Liver (tissue), 9 donors: ENCODE measurements around the gene PHF21B. TPM values are rescaled to one million over a fixed set of nuclear protein-coding genes. Genes with fewer than 3 reads are reported as not detected.

Source experiments
- DNase-seq: peaks from one replicate; pipeline ENCODE4 v3.0.0-alpha.2; 2017; ENCODE audit warnings: low spot score
- H3K27ac ChIP-seq, 2 donors: one replicate each; pipeline ENCODE4 v1.7.0; 2013; ENCODE audit warnings: inconsistent platforms in 2 of 2, low read length in 2 of 2, control low read depth in 1 of 2, low read depth in 1 of 2, mild to moderate bottlenecking in 1 of 2
- H3K27me3 ChIP-seq, 4 donors: one replicate each; pipeline versions ENCODE4 v1.6.1 to v1.7.0; 2013; ENCODE audit warnings: low read length in 3 of 4, inconsistent platforms in 1 of 4, mild to moderate bottlenecking in 1 of 4, moderate library complexity in 1 of 4; ENCODE audit not compliant: control insufficient read depth in 4 of 4, insufficient read depth in 4 of 4
- H3K36me3 ChIP-seq, 4 donors: one replicate each; pipeline versions ENCODE4 v1.6.1 to v1.7.0; 2013; ENCODE audit warnings: low read length in 3 of 4, mild to moderate bottlenecking in 3 of 4, low read depth in 1 of 4, moderate library complexity in 1 of 4; ENCODE audit not compliant: control insufficient read depth in 4 of 4, insufficient read depth in 3 of 4
- H3K4me1 ChIP-seq, 4 donors: one replicate each; pipeline versions ENCODE4 v1.6.1 to v1.7.0; 2013; ENCODE audit warnings: low read length in 3 of 4, mild to moderate bottlenecking in 3 of 4, moderate library complexity in 1 of 4; ENCODE audit not compliant: control insufficient read depth in 4 of 4, insufficient read depth in 4 of 4
- H3K4me3 ChIP-seq, 3 donors: one replicate each; pipeline versions ENCODE4 v1.6.1 to v1.7.0; 2013; ENCODE audit warnings: low read length in 3 of 3, control low read depth in 1 of 3, low read depth in 1 of 3, mild to moderate bottlenecking in 1 of 3
- H3K9ac ChIP-seq, 2 donors: one replicate each; pipeline ENCODE4 v1.7.0; 2013; ENCODE audit warnings: low read length in 2 of 2, mild to moderate bottlenecking in 2 of 2, moderate library complexity in 2 of 2, control low read depth in 1 of 2, low read depth in 1 of 2
- H3K9me3 ChIP-seq, 4 donors: one replicate each; pipeline versions ENCODE4 v1.6.1 to v1.7.0; 2013; ENCODE audit warnings: low read length in 3 of 4; ENCODE audit not compliant: control insufficient read depth in 4 of 4
- EGR1 ChIP-seq, 2 donors: IDR thresholded peaks; 2 replicates each; pipeline ENCODE4 v1.6.1; 2016 to 2018; ENCODE audit warnings: antibody characterized with exemption in 2 of 2, low read depth in 2 of 2
- FOXA1 ChIP-seq: IDR thresholded peaks from 2 replicates; pipeline ENCODE4 v1.6.1; 2016; ENCODE audit warnings: antibody characterized with exemption
- GABPA ChIP-seq, 2 donors: IDR thresholded peaks in 1 of 2; conservative IDR thresholded peaks in 1 of 2; 2 replicates each; pipeline ENCODE4 v1.6.1; 2016; ENCODE audit warnings: antibody characterized with exemption in 2 of 2, mild to moderate bottlenecking in 1 of 2, moderate library complexity in 1 of 2
- HNF4A ChIP-seq, 2 donors: conservative IDR thresholded peaks; 2 replicates each; pipeline ENCODE4 v1.6.1; 2016; ENCODE audit warnings: antibody characterized with exemption in 2 of 2, mild to moderate bottlenecking in 2 of 2
- HNF4G ChIP-seq: IDR thresholded peaks from 2 replicates; pipeline ENCODE4 v1.6.1; 2016; ENCODE audit warnings: antibody characterized with exemption
- JUND ChIP-seq, 2 donors: IDR thresholded peaks; 2 replicates each; pipeline ENCODE4 v1.6.1; 2016; ENCODE audit warnings: antibody characterized with exemption in 2 of 2
- NR2F2 ChIP-seq: IDR thresholded peaks from 2 replicates; pipeline ENCODE4 v1.6.1; 2016; ENCODE audit warnings: antibody characterized with exemption
- RAD21 ChIP-seq, 2 donors: IDR thresholded peaks; 2 replicates each; pipeline ENCODE4 v1.6.1; 2016; ENCODE audit warnings: antibody characterized with exemption in 2 of 2, mild to moderate bottlenecking in 2 of 2
- RXRA ChIP-seq, 2 donors: IDR thresholded peaks; 2 replicates each; pipeline ENCODE4 v1.6.1; 2017 to 2018; ENCODE audit warnings: antibody characterized with exemption in 2 of 2, mild to moderate bottlenecking in 1 of 2
- SP1 ChIP-seq: IDR thresholded peaks from 2 replicates; pipeline ENCODE4 v1.6.1; 2018; ENCODE audit warnings: antibody characterized with exemption, mild to moderate bottlenecking
- TAF1 ChIP-seq: conservative IDR thresholded peaks from 2 replicates; pipeline ENCODE4 v1.6.1; 2016; ENCODE audit warnings: antibody characterized with exemption, mild to moderate bottlenecking
- YY1 ChIP-seq: IDR thresholded peaks from 2 replicates; pipeline ENCODE4 v1.6.1; 2016; ENCODE audit warnings: antibody characterized with exemption, mild to moderate bottlenecking
- WGBS: extraction: QIAGEN DNeasy Blood & Tissue Kit; methylation state at CpG from one replicate; pipeline ENCODE4 v1.1.7; 2013; 5-methylcytosine and 5-hydroxymethylcytosine counted together
- polyA plus RNA-seq, 2 donors: library from polyadenylated mRNA; stranded (reverse) in 1 of 2; unstranded in 1 of 2; fragments of 200-250 nt in 1 of 2; fragments of >200 nt in 1 of 2; fragmentation: Nextera tagmentation in 1 of 2; extraction: Ambion mirVana in 1 of 2; gene quantifications; one replicate each; pipeline versions ENCODE4 v1.2.1 to v1.2.3, GENCODE V29; 2013 to 2015
- total RNA-seq, 2 donors: library from RNA; depleted of rRNA; stranded (reverse); fragments of >200 nt; gene quantifications; one replicate each; pipeline ENCODE4 v1.2.3, GENCODE V29; 2014
- TF ChIP-seq, protein P1 (sequence below): IDR thresholded peaks from 2 replicates; pipeline ENCODE4 v1.6.1; 2016; ENCODE audit warnings: antibody characterized with exemption
- TF ChIP-seq, protein P2 (sequence below): fragments of 150-350 bp; IDR thresholded peaks from 2 replicates; pipeline ENCODE4 v1.5.1; 2017; ENCODE audit warnings: improper control_type of control experiment, low read depth, low read length; ENCODE audit not compliant: missing input control
- TF ChIP-seq, protein P3 (sequence below): IDR thresholded peaks from 2 replicates; pipeline ENCODE4 v1.6.1; 2016; ENCODE audit warnings: antibody characterized with exemption
- TF ChIP-seq, protein P4 (sequence below): IDR thresholded peaks from 2 replicates; pipeline ENCODE4 v1.6.1; 2016; ENCODE audit warnings: antibody characterized with exemption
- donor health status: healthy.
- donor health status: healthy.
- donor health status: healthy.
- donor health status: healthy.
- donor health status: healthy.

Gene PHF21B
- total and polyA plus RNA-seq, 4 donors: not detected

DNA sequence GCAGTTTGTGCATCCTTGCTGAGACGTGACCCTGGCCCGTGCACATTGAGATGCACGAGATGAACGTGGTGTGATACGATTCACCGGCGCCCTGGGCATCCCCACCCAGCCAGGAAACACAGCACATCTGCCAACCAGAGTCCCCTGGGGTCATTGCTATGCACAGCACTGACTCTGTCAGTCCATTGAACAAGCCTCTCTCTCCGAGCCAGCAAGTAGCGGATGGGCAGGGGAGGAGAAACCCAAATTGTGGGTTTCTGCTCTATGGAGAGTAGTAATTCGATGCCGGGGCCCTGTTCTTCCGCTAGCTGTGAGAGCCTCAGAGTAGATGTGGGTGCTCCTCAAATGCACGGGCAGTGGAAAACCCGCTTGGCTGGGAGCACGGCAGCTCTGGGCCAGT lies 172.3 kb downstream of the PHF21B start:
- H3K4me1 ChIP-seq: no peaks in the 10 kb centered on the region
- H3K27ac ChIP-seq: no peak overlapping the region
- no peak overlapping the region for H3K4me3 ChIP-seq
- WGBS: 84% methylated on average over 15 of the region's 15 CpGs
- H3K27me3 ChIP-seq: no peaks in the 10 kb centered on the region
- DNase-seq: no peak
- no peaks in the 10 kb centered on the region for H3K36me3 ChIP-seq
- TF ChIP-seq, protein P1, sequence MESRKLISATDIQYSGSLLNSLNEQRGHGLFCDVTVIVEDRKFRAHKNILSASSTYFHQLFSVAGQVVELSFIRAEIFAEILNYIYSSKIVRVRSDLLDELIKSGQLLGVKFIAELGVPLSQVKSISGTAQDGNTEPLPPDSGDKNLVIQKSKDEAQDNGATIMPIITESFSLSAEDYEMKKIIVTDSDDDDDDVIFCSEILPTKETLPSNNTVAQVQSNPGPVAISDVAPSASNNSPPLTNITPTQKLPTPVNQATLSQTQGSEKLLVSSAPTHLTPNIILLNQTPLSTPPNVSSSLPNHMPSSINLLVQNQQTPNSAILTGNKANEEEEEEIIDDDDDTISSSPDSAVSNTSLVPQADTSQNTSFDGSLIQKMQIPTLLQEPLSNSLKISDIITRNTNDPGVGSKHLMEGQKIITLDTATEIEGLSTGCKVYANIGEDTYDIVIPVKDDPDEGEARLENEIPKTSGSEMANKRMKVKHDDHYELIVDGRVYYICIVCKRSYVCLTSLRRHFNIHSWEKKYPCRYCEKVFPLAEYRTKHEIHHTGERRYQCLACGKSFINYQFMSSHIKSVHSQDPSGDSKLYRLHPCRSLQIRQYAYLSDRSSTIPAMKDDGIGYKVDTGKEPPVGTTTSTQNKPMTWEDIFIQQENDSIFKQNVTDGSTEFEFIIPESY: no peak
- TF ChIP-seq RXRA (IDR thresholded peaks at IDR 0.05): no peak
- TF ChIP-seq, protein P2, sequence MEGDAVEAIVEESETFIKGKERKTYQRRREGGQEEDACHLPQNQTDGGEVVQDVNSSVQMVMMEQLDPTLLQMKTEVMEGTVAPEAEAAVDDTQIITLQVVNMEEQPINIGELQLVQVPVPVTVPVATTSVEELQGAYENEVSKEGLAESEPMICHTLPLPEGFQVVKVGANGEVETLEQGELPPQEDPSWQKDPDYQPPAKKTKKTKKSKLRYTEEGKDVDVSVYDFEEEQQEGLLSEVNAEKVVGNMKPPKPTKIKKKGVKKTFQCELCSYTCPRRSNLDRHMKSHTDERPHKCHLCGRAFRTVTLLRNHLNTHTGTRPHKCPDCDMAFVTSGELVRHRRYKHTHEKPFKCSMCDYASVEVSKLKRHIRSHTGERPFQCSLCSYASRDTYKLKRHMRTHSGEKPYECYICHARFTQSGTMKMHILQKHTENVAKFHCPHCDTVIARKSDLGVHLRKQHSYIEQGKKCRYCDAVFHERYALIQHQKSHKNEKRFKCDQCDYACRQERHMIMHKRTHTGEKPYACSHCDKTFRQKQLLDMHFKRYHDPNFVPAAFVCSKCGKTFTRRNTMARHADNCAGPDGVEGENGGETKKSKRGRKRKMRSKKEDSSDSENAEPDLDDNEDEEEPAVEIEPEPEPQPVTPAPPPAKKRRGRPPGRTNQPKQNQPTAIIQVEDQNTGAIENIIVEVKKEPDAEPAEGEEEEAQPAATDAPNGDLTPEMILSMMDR: no peak
- no peak for TF ChIP-seq HNF4A (conservative IDR thresholded peaks at IDR 0.05)
- TF ChIP-seq, protein P3, sequence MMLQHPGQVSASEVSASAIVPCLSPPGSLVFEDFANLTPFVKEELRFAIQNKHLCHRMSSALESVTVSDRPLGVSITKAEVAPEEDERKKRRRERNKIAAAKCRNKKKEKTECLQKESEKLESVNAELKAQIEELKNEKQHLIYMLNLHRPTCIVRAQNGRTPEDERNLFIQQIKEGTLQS: no peak
- no peak for TF ChIP-seq HNF4G
- TF ChIP-seq NR2F2: no peak
- no peak for TF ChIP-seq SP1
- no peak for TF ChIP-seq YY1
- TF ChIP-seq JUND (IDR thresholded peaks at IDR 0.05): no peak
- TF ChIP-seq FOXA1: no peak
- peaks cover 0 to 6% (median 0%) of the 10 kb centered on the region in 4 donors for H3K9me3 ChIP-seq
- H3K9ac ChIP-seq: no peak overlapping the region

DNA sequence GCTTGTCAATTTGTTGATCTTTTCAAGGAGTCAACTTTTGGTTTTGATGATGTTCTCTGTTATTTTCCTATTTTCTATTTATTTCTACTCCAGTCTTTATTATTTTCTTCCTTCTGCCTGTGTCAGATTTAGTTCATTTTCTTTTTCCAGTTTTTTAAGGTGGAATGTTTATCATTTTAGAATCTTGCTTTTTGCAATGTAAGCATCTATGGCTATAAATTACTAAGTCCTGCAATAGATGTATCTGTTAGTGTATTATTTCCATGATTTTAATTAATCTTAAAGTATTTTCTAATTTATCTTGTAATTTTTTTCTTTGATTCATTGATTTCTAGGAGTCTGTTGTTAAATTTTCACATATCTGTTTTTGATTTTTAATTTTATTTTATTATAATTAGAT lies 175.7 kb downstream of the PHF21B start:
- Histone ChIP-seq H3K9me3 (peaks cover 0 to 6% (median 0%) of the 10 kb centered on the region in 4 donors), H3K9ac (no peak overlapping the region), H3K27me3 (no peaks in the 10 kb centered on the region), H3K4me3 (no peak overlapping the region), H3K4me1 (no peaks in the 10 kb centered on the region), H3K36me3 (no peaks in the 10 kb centered on the region), H3K27ac (no peak overlapping the region)
- no peak for DNase-seq
- TF ChIP-seq NR2F2 (no peak), JUND (IDR thresholded peaks at IDR 0.05) (no peak), TAF1 (no peak), RXRA (IDR thresholded peaks at IDR 0.05) (no peak), YY1 (no peak), HNF4A (conservative IDR thresholded peaks at IDR 0.05) (no peak), RAD21 (IDR thresholded peaks at IDR 0.05) (no peak), FOXA1 (no peak), GABPA (IDR thresholded peaks at IDR 0.05 in 1 of 2, conservative IDR thresholded peaks at IDR 0.05 in 1 of 2) (no peak), EGR1 (IDR thresholded peaks at IDR 0.05; ENCODE audit: low read depth in 2 of 2) (no peak)
- TF ChIP-seq, protein P4, sequence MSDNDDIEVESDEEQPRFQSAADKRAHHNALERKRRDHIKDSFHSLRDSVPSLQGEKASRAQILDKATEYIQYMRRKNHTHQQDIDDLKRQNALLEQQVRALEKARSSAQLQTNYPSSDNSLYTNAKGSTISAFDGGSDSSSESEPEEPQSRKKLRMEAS: no peak
- TF ChIP-seq, protein P3: no peak
